Pons (tissue), 1 donor: ENCODE measurements around the gene PKP4.
"Not testable (repeated sequence)": the region's sequence is repeated elsewhere in the genome, so short reads cannot be mapped to it uniquely, and the experiment has no call there.

Experiments used
- DNase-seq: peaks from one replicate; pipeline ENCODE4 v3.0.0-alpha.2; 2016; ENCODE audit warnings: low spot score

Gene PKP4

GRCh38 chr2:158687315-158687714 is 230.6 kb downstream of the PKP4 start:
- no peak for DNase-seq

DNA sequence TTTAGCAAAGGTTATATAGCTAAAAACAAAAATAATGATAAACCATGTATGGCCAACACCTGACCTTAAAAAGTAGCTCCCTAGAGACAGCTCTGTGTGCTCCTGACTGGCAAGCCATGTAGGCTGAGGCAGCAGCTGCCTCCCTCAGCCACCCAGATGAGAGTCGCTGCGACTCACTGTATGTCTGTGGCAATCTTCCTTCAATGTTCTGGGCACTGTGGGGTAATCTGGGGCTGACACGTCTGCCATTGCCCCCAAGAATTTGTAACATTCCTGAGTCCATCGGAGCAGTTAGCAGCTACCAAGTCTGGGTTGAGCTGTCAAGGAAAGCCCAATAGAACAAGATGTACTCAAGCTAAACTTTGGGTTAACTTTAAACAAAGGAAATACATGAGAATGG is 232.0 kb downstream of the PKP4 start:
- no peak for DNase-seq

DNA sequence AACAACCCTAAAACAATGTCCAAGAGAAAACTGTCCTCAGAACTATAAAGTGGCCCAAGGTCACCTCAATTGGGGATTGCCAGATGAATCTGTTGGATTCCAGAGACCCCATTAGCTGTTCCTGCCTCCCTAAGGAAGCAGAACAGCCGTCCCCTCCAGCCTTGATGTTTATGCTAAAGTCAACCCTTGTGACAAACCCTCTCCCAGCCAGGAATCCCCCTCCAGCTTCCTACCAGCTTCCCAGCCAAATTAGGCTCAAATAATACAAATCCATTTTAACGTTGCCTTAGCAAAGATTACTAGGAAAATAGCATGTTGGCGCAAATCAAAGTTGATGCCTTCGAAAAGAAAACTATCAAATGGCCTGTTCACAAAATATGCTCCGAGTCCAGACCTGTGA is 232.6 kb downstream of the PKP4 start:
- DNase-seq, result no peak

DNA sequence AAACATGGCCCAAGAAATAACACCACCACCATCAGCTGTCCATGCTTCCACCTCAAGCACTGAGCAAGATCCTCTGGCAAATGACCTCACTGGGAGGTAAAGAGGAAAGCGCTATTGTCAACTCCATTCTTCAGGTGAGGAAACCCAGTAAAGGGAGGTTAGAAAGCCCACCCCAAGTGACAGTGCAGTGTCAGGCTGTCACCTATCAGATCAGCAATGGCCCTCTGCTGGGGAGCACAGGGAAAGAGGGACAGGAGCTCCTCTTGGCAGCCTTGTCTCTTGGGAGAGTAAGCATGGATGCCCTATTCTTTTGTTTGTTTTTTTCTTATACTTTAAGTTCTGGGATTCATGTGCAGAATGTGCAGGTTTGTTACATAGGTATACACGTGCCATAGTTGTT is 234.1 kb downstream of the PKP4 start:
- DNase-seq, result no peak

- DNase-seq, result no peak
These were observed 234.9 kb downstream of the PKP4 start for GRCh38 chr2:158691619-158692018.

DNA sequence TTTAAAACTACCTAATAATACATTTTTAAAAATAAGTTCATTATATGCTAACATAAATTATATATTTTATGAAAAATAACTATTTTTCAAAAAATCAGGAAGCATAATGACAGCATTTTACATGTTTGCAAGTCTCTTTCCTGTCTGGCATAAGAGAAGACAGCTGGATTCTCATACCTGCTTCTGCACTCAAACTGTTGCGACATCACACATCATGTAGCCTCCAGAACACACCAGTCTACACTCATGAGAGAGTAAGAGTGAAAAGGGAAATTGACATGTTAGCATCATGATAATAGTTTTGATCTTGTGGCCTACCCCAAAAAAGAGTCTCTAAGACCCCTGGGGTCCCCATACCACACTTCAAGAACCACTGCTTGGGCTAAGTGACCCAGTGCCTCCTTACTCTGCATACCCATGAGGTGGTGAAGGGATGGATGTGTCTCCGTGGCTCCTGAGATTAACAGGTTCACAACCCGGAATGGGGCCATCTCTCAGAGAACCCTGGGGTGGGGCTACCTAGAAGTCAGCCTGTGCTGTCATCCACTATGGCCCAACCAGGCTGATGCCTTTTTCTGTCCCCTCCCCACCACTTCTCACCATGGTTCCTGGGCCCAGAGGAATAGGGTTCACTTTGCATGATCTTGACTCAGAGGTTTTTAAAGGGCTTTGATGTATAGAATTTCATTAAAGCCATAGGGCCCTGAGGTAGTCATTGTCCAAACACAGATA is 235.8 kb downstream of the PKP4 start:
- DNase-seq, result no peak

GRCh38 chr2:158693476-158693875 is 236.7 kb downstream of the PKP4 start:
- DNase-seq, result no peak

DNA sequence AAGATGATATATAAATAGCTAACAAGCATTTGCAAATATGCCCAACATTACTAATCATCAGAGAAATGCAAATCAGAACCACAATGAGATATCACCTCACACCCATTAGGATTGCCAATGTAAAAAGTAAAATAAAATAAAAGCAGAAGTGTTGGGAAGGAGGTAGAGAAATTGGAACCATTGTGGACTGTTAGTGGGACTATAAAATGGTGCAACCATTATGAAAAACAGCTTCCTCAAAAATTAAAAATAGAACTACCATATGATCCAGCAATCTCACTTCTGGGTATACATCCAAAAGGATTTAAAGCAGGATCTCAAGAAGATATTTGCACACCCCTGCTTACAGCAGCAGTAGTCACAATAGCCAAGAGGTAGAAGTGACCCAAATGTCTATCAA is 238.6 kb downstream of the PKP4 start:
- DNase-seq, result no peak

DNA sequence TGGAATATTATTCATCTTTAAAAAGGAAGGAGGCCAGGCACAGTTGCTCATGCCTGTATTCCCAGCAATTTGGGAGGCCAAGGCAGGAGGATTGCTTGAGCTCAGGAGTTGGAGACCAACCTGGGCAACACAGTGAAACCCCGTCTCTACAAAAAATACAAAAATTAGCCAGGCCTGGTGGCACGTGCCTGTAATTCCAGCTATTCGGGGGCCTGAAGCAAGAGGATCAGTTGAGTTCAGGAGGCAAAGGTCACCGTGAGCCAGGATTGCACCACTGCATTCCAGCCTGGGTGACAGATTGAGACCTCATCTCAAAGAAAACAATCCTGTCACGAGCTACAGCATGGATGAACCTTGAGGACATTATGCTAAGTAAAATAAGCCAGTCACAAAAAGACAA is 239.0 kb downstream of the PKP4 start:
- not testable (repeated sequence) for DNase-seq

- DNase-seq, result no peak
These were observed 242.6 kb downstream of the PKP4 start for GRCh38 chr2:158699323-158699722.

- no peak for DNase-seq
These were observed 244.3 kb downstream of the PKP4 start for GRCh38 chr2:158701101-158701500.

DNA sequence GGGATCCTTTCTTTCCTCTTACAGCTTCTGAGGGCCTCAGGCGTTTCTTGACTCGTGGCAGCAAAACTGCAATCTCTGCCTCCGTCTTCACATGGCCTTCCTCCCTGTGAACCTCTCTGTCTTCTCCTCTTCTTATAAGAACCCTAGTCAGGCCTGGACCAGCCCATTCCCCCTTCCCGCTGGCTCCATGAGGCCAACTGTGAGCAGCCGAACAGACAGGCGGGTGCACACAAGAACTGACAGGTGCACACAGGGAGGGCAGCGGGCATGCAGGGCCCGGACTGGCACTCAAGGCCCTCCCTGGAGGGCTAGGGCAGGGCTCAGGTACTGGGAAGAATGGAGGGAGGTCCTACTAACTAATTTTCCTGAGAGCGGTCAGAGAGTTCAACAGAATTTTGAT is 246.0 kb downstream of the PKP4 start:
- DNase-seq, result no peak

DNA sequence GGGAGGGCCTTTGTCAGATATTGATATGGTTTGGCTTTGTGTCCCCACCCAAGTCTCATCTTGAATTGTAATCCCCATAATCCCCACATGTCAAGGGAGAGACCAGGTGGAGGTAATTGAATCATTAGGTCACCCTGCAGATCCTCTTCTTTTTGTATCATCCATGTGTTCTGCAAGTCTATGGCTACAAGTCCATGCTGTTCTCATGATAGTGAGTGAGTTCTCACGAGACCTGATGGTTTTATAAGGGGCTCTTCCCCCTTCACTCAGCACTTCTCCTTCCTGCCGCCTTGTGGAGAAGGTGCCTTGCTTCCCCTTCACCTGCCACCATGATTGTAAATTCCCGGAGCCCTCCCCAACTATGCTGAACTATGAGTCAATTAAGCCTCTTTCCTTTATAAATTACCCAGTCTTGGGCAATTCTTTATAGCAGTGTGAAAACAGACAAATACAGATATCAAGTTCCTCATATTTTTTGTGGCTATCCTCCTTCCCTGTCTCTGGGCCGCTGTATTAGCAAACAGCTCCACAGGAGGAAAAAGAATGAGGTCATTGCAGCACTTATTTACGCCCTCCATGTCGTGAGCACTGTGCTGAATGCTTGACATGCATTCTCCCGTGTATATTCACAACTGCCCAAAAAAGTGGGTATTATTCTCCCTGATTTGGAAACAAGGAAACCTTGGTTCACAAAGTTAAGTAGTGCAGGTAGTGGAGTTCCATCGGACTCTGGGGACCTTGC is 248.1 kb downstream of the PKP4 start:
- DNase-seq, result not testable (repeated sequence)

GRCh38 chr2:158712791-158713522 is 256.2 kb downstream of the PKP4 start:
- no peak for DNase-seq

DNA sequence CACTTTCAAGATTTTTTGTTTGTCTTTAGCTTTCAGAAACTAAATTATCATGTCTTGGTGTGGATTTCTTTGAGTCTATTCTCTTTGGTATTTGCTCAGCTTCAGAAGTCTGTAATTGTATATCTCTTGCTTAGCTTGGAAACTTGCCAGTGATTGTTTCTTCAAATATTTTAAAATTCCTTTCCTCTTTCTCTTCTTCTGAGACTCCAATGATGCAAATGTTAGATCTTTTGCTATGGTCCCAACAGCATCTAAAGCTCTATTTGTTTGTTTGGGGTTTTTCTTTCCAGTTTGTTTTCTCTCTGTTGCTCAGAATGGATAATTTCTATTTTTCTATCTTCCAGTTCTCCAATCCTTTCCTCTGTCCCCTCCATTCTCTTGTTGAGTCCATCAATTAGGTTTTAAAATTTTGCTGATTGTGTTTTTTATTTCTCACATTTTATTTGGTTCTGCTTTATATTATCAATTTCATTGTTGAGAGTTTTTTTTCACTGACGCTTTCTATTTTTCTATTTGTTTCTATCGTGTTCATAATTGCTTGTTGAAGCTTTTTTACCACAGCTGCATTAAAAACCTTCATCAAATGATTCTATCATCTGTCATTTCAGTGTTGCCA is 256.9 kb downstream of the PKP4 start:
- no peak for DNase-seq

- no peak for DNase-seq
These were observed 257.7 kb downstream of the PKP4 start for GRCh38 chr2:158714420-158714819.

- no peak for DNase-seq
These were observed 258.6 kb downstream of the PKP4 start for GRCh38 chr2:158715357-158715756.

DNA sequence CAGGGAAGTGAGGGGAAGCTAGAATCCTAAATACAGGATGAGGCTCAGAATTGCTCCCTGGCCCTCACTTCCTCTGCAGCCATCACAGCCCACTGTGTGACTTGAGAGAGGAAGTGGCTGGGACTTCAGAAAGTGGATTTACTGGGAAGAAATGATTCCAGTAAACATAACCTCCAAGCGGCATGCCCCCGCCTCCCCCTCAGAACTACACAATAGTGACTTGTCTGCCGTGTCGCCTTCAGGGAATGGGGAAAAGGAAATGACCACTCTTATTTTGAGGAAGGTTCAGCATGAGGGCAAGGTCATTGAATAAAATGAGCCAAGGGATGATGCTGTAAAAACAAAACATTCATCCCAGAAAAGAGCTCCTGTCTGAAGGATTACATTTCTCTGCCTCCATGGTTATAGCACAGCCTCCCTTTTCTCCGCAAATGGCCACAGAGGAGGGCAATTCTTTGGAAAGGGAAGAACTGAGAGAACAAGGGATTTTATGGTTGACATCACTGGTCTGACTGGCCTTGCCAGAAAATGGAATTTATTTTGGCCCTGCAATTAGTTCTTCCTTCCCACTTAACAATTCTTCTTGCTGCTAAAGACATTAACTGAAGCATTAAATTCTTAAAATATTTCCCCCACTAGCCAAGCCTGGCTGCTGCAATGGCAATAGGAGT is 259.5 kb downstream of the PKP4 start:
- DNase-seq, result no peak

GRCh38 chr2:158716921-158717320 is 260.2 kb downstream of the PKP4 start:
- no peak for DNase-seq

GRCh38 chr2:158717366-158718195 is 260.8 kb downstream of the PKP4 start:
- no peak for DNase-seq

GRCh38 chr2:158718196-158718585 is 261.4 kb downstream of the PKP4 start:
- no peak for DNase-seq
